ENCODE data around the gene FOXL2.

DNA sequence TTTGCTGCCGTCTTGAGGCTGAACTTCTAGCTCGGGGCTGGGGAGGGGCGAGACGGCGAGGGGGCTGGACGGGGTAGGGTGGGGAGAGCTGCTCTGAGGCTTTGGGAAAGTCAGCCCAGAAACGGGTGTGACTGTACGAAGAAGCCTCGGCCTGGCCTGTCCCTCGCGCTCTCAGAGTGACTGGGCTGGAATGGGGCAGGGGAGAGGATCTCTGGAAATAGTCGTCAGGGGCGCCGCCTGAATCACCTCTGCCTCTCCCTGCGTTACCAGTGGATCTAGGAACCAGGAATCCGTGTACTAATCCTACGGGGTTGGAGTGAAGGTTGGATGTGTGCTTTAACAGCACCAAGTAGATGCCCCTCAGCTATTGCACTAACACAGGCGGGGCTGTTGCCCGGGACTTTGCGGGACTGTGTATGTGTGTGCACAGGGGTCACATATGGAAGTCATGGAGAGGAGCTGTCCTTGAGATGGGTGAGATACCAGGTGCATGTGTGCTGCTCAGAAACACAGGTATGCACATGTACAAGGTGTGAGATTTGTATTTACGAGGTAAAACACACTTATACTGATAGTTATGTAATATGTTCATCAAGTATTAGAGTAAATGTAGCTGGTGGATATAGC is 671 bp upstream of the FOXL2 start:
- TF ChIP-seq TAF1 (IDR thresholded peaks at IDR 0.05; ENCODE audit: borderline replicate concordance, insufficient read depth, low read length): no peak
- TF ChIP-seq, protein P1, sequence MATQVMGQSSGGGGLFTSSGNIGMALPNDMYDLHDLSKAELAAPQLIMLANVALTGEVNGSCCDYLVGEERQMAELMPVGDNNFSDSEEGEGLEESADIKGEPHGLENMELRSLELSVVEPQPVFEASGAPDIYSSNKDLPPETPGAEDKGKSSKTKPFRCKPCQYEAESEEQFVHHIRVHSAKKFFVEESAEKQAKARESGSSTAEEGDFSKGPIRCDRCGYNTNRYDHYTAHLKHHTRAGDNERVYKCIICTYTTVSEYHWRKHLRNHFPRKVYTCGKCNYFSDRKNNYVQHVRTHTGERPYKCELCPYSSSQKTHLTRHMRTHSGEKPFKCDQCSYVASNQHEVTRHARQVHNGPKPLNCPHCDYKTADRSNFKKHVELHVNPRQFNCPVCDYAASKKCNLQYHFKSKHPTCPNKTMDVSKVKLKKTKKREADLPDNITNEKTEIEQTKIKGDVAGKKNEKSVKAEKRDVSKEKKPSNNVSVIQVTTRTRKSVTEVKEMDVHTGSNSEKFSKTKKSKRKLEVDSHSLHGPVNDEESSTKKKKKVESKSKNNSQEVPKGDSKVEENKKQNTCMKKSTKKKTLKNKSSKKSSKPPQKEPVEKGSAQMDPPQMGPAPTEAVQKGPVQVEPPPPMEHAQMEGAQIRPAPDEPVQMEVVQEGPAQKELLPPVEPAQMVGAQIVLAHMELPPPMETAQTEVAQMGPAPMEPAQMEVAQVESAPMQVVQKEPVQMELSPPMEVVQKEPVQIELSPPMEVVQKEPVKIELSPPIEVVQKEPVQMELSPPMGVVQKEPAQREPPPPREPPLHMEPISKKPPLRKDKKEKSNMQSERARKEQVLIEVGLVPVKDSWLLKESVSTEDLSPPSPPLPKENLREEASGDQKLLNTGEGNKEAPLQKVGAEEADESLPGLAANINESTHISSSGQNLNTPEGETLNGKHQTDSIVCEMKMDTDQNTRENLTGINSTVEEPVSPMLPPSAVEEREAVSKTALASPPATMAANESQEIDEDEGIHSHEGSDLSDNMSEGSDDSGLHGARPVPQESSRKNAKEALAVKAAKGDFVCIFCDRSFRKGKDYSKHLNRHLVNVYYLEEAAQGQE (IDR thresholded peaks at IDR 0.05; ENCODE audit: insufficient read depth in 1 of 2, low read depth in 2 of 2, low read length in 2 of 2): no peak
- TF ChIP-seq POLR2AphosphoS5 (IDR thresholded peaks at IDR 0.05; ENCODE audit: low read depth, low read length): no peak
- no peak for TF ChIP-seq SIN3A (IDR thresholded peaks at IDR 0.05; ENCODE audit: borderline replicate concordance, insufficient read depth, low read length)
- no peak for TF ChIP-seq FOXP2 (optimal IDR thresholded peaks at IDR 0.05; ENCODE audit: borderline replicate concordance, extremely low read depth, extremely low read length, insufficient read depth)

All from PFSK-1 (cell line).